ENCODE measurements around the gene UGCG. TPM values are rescaled to one million over a fixed set of nuclear protein-coding genes. Genes with fewer than 3 reads are reported as not detected.
A peak's percentile ranks its signal among the peaks of the same experiment; 100 is the strongest.

The UGCG gene
- total RNA-seq, 1 experiment from 2014 or later = 46.0 TPM

- POLR2A ChIA-PET = no interaction called here
- intact Hi-C loops (cut with micrococcal nuclease; ENCODE audit: unreplicated experiment) = no loop called here
- peak; percentile 41; the same call in 1 of the 2 replicates for ATAC-seq
Observed at GRCh38 chr9:111979561-111979960, 82.9 kb downstream of the UGCG start.

DNA sequence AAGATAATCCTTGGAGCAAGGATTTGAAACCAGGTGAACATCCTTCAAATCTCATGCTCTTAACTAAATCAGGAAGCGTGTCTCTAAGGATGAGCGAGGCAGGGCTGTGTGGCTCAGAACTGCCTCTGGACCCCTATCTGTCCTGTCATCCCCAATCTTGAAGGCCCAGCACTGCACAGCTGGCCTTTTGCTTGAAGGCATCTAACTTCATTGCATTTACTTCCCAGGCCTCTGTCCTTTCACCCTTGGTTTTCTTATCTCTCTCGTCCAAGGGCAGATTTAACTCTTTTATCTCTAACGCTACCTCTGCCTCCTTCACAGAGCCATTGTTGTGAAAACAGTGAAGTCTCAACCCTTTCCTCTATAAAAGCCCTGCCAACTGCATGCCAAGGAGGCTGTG, 83.8 kb downstream of the UGCG start:
- TF ChIP-seq, protein P1, sequence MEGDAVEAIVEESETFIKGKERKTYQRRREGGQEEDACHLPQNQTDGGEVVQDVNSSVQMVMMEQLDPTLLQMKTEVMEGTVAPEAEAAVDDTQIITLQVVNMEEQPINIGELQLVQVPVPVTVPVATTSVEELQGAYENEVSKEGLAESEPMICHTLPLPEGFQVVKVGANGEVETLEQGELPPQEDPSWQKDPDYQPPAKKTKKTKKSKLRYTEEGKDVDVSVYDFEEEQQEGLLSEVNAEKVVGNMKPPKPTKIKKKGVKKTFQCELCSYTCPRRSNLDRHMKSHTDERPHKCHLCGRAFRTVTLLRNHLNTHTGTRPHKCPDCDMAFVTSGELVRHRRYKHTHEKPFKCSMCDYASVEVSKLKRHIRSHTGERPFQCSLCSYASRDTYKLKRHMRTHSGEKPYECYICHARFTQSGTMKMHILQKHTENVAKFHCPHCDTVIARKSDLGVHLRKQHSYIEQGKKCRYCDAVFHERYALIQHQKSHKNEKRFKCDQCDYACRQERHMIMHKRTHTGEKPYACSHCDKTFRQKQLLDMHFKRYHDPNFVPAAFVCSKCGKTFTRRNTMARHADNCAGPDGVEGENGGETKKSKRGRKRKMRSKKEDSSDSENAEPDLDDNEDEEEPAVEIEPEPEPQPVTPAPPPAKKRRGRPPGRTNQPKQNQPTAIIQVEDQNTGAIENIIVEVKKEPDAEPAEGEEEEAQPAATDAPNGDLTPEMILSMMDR (IDR thresholded peaks at IDR 0.05) = no peak
- TF ChIP-seq SIN3A (IDR thresholded peaks at IDR 0.05; ENCODE audit: borderline replicate concordance, insufficient read depth, low read depth, low read length) = no peak
- TF ChIP-seq, protein P2, sequence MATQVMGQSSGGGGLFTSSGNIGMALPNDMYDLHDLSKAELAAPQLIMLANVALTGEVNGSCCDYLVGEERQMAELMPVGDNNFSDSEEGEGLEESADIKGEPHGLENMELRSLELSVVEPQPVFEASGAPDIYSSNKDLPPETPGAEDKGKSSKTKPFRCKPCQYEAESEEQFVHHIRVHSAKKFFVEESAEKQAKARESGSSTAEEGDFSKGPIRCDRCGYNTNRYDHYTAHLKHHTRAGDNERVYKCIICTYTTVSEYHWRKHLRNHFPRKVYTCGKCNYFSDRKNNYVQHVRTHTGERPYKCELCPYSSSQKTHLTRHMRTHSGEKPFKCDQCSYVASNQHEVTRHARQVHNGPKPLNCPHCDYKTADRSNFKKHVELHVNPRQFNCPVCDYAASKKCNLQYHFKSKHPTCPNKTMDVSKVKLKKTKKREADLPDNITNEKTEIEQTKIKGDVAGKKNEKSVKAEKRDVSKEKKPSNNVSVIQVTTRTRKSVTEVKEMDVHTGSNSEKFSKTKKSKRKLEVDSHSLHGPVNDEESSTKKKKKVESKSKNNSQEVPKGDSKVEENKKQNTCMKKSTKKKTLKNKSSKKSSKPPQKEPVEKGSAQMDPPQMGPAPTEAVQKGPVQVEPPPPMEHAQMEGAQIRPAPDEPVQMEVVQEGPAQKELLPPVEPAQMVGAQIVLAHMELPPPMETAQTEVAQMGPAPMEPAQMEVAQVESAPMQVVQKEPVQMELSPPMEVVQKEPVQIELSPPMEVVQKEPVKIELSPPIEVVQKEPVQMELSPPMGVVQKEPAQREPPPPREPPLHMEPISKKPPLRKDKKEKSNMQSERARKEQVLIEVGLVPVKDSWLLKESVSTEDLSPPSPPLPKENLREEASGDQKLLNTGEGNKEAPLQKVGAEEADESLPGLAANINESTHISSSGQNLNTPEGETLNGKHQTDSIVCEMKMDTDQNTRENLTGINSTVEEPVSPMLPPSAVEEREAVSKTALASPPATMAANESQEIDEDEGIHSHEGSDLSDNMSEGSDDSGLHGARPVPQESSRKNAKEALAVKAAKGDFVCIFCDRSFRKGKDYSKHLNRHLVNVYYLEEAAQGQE (IDR thresholded peaks at IDR 0.05; ENCODE audit: insufficient read depth in 1 of 2, low read depth in 2 of 2, low read length in 1 of 2) = no peak
- no peak for DNase-seq (ENCODE audit: low read depth, low spot score)

More at GRCh38 chr9:111979561-111979960, 82.9 kb downstream of the UGCG start:
- in situ Hi-C loops (cut with HindIII; ENCODE audit: low pct_unique_long_range_greater_than_20kb, low sequenced_read_pairs) = no loop called here
- Histone ChIP-seq H3K4me3 (ENCODE audit: low read depth in 2 of 2, low read length in 2 of 2) (no peak overlapping the region), H3K4me1 (ENCODE audit: control insufficient read depth, insufficient read depth, low read length) (peaks cover 14% of the 10 kb centered on the region; the same call in 1 of the 2 replicates), H3K27ac (ENCODE audit: low read length) (peak overlapping the region; percentile 61; the same call in 1 of the 2 replicates), H3K9me3 (ENCODE audit: control insufficient read depth, insufficient read depth, low read depth, low read length) (no peaks in the 10 kb centered on the region), H3K36me3 (ENCODE audit: control insufficient read depth, insufficient read depth, low read length) (no peaks in the 10 kb centered on the region), H3K27me3 (ENCODE audit: control insufficient read depth, insufficient read depth, low read length) (no peaks in the 10 kb centered on the region)
- no TSS peak for BruUV-seq (replicated peaks)
- no peak for TF ChIP-seq SIN3A (IDR thresholded peaks at IDR 0.05; ENCODE audit: borderline replicate concordance, insufficient read depth, low read depth, low read length)
- TF ChIP-seq, protein P1 (IDR thresholded peaks at IDR 0.05) = no peak
- no peak for TF ChIP-seq POLR2AphosphoS5 (IDR thresholded peaks at IDR 0.05; ENCODE audit: low read depth, low read length)
- CTCF ChIA-PET = no interaction called here
- DNase-seq (ENCODE audit: low read depth, low spot score) = no peak

More for the DNA sequence above, 83.8 kb downstream of the UGCG start:
- CTCF ChIA-PET = no interaction called here
- no TSS peak for BruUV-seq (replicated peaks)
- intact Hi-C loops (cut with micrococcal nuclease; ENCODE audit: unreplicated experiment) = no loop called here
- POLR2A ChIA-PET = no interaction called here
- H3K27me3 ChIP-seq (ENCODE audit: control insufficient read depth, insufficient read depth, low read length) = no peaks in the 10 kb centered on the region
- H3K9me3 ChIP-seq (ENCODE audit: control insufficient read depth, insufficient read depth, low read depth, low read length) = no peaks in the 10 kb centered on the region
- no peak for ATAC-seq
- H3K4me1 ChIP-seq (ENCODE audit: control insufficient read depth, insufficient read depth, low read length) = peaks cover 12% of the 10 kb centered on the region; the same call in 1 of the 2 replicates
- no peak overlapping the region for H3K4me3 ChIP-seq (ENCODE audit: low read depth in 2 of 2, low read length in 2 of 2)
- H3K27ac ChIP-seq (ENCODE audit: low read length) = peak overlapping the region; percentile 57; the same call in 1 of the 2 replicates
- in situ Hi-C loops (cut with HindIII; ENCODE audit: low pct_unique_long_range_greater_than_20kb, low sequenced_read_pairs) = no loop called here
- no peaks in the 10 kb centered on the region for H3K36me3 ChIP-seq (ENCODE audit: control insufficient read depth, insufficient read depth, low read length)
